H9 (cell line): Measurements from ENCODE around the gene SYNE2. TPM values are rescaled to one million over a fixed set of nuclear protein-coding genes. Genes with fewer than 3 reads are reported as not detected.

Source experiments
- DNase-seq: peaks from one replicate; pipeline ENCODE4 v3.0.0-alpha.2; 2017
- H2AFZ ChIP-seq: one replicate; pipeline ENCODE4 v1.6.1; 2013; ENCODE audit warnings: mild to moderate bottlenecking, low read length, control low read depth, moderate library complexity
- H2AK5ac ChIP-seq: 2 replicates; pipeline ENCODE4 v1.6.1; 2013; ENCODE audit warnings: low read length, control low read depth, mixed read lengths; ENCODE audit not compliant: insufficient read length
- H2BK120ac ChIP-seq: one replicate; pipeline ENCODE4 v1.6.1; 2013; ENCODE audit warnings: low read depth, mild to moderate bottlenecking, low read length, control low read depth, inconsistent platforms; ENCODE audit not compliant: poor library complexity, severe bottlenecking
- H2BK12ac ChIP-seq: 2 replicates; pipeline ENCODE4 v1.6.1; 2013; ENCODE audit warnings: low read length, control low read depth, mixed read lengths, low read depth; ENCODE audit not compliant: insufficient read length
- H2BK15ac ChIP-seq: 2 replicates; pipeline ENCODE4 v1.6.1; 2013; ENCODE audit warnings: low read depth, low read length, control low read depth
- H2BK20ac ChIP-seq: one replicate; pipeline ENCODE4 v1.6.1; 2013; ENCODE audit warnings: low read depth, mild to moderate bottlenecking, low read length, control low read depth, inconsistent platforms; ENCODE audit not compliant: poor library complexity, severe bottlenecking
- H2BK5ac ChIP-seq: 2 replicates; pipeline ENCODE4 v1.6.1; 2013; ENCODE audit warnings: low read length, control low read depth, mixed read lengths; ENCODE audit not compliant: insufficient read length
- H3K14ac ChIP-seq: 2 replicates; pipeline ENCODE4 v1.6.1; 2013; ENCODE audit warnings: low read length, control low read depth; ENCODE audit not compliant: insufficient read depth
- H3K18ac ChIP-seq: 2 replicates; pipeline ENCODE4 v1.6.1; 2013; ENCODE audit warnings: low read depth, mild to moderate bottlenecking, mixed read lengths, low read length, control low read depth; ENCODE audit not compliant: insufficient read length
- H3K23ac ChIP-seq: 2 replicates; pipeline ENCODE4 v1.6.1; 2013; ENCODE audit warnings: low read length, control low read depth, mixed read lengths, low read depth; ENCODE audit not compliant: insufficient read length
- H3K23me2 ChIP-seq: 2 replicates; pipeline ENCODE4 v1.6.1; 2013; ENCODE audit warnings: low read depth, mild to moderate bottlenecking, mixed read lengths, low read length, control low read depth; ENCODE audit not compliant: insufficient read length, poor library complexity, severe bottlenecking
- H3K27ac ChIP-seq: 2 replicates; pipeline ENCODE4 v1.5.1; 2013; ENCODE audit warnings: low read length, control low read depth, mixed read lengths, low read depth; ENCODE audit not compliant: insufficient read length
- H3K27me3 ChIP-seq: 2 replicates; pipeline ENCODE4 v1.6.1; 2013; ENCODE audit warnings: low read length, control low read depth, inconsistent platforms; ENCODE audit not compliant: insufficient read depth
- H3K4ac ChIP-seq: 2 replicates; pipeline ENCODE4 v1.6.1; 2013; ENCODE audit warnings: low read depth, mild to moderate bottlenecking, control low read depth, inconsistent platforms, low read length, moderate library complexity
- H3K4me1 ChIP-seq: 2 replicates; pipeline ENCODE4 v1.6.1; 2013; ENCODE audit warnings: low read length, control low read depth, inconsistent platforms; ENCODE audit not compliant: insufficient read depth
- H3K4me2 ChIP-seq: 2 replicates; pipeline ENCODE4 v1.6.1; 2013; ENCODE audit warnings: low read length, control low read depth, mixed read lengths; ENCODE audit not compliant: insufficient read length, insufficient read depth
- H3K56ac ChIP-seq: 2 replicates; pipeline ENCODE4 v1.6.1; 2013; ENCODE audit warnings: low read depth, mild to moderate bottlenecking, mixed read lengths, low read length, control low read depth; ENCODE audit not compliant: insufficient read length
- H3K79me1 ChIP-seq: 2 replicates; pipeline ENCODE4 v1.6.1; 2013; ENCODE audit warnings: low read depth, mild to moderate bottlenecking, moderate library complexity, low read length, control low read depth, inconsistent platforms; ENCODE audit not compliant: insufficient read depth, poor library complexity, severe bottlenecking
- H3K79me2 ChIP-seq: 2 replicates; pipeline ENCODE4 v1.6.1; 2013; ENCODE audit warnings: low read length, control low read depth, inconsistent platforms; ENCODE audit not compliant: insufficient read depth
- H3K9ac ChIP-seq: 2 replicates; pipeline ENCODE4 v1.6.1; 2013; ENCODE audit warnings: low read length, control low read depth, mixed read lengths; ENCODE audit not compliant: insufficient read length; ENCODE audit errors: extremely low read depth
- H3K9me3 ChIP-seq: one replicate; pipeline ENCODE4 v1.6.1; 2013; ENCODE audit warnings: low read depth, low read length, inconsistent platforms; ENCODE audit not compliant: control insufficient read depth
- H3T11ph ChIP-seq: one replicate; pipeline ENCODE4 v1.6.1; 2013; ENCODE audit warnings: mild to moderate bottlenecking, low read length, control low read depth, inconsistent platforms
- H4K20me1 ChIP-seq: one replicate; pipeline ENCODE4 v1.6.1; 2013; ENCODE audit not compliant: control insufficient read depth, insufficient read length, insufficient read depth
- H4K5ac ChIP-seq: 2 replicates; pipeline ENCODE4 v1.6.1; 2013; ENCODE audit warnings: low read depth, mild to moderate bottlenecking, mixed read lengths, low read length, control low read depth; ENCODE audit not compliant: insufficient read length
- H4K8ac ChIP-seq: replicated peaks from 2 replicates; pipeline ENCODE4 v1.6.1; 2013; ENCODE audit warnings: low read length, control low read depth, mixed read lengths, low read depth; ENCODE audit not compliant: insufficient read length
- H4K91ac ChIP-seq: 2 replicates; pipeline ENCODE4 v1.6.1; 2013; ENCODE audit warnings: low read depth, mild to moderate bottlenecking, moderate library complexity, mixed read lengths, low read length, control low read depth; ENCODE audit not compliant: insufficient read length
- H3K27ac Mint-ChIP-seq, 3 experiments: 2 replicates in 2 of 3; 3 replicates in 1 of 3; pipeline ENCODE4 v1.8.0; 2020 to 2021; ENCODE audit warnings: mixed read lengths in 3 of 3, mild to moderate bottlenecking in 1 of 3, moderate library complexity in 1 of 3
- H3K27me3 Mint-ChIP-seq: 2 replicates; pipeline ENCODE4 v1.8.0; 2021; ENCODE audit warnings: low read depth, mild to moderate bottlenecking, moderate library complexity, mixed read lengths
- H3K36me3 Mint-ChIP-seq, 3 experiments: 2 replicates in 2 of 3; 3 replicates in 1 of 3; pipeline ENCODE4 v1.8.0; 2020 to 2021; ENCODE audit warnings: low read depth in 3 of 3, mixed read lengths in 3 of 3; ENCODE audit not compliant: insufficient read depth in 1 of 3
- H3K4me1 Mint-ChIP-seq, 2 experiments: 2 replicates each; pipeline ENCODE4 v1.8.0; 2020; ENCODE audit warnings: mixed read lengths in 2 of 2
- H3K4me3 Mint-ChIP-seq, 2 experiments: 2 replicates in 1 of 2; 3 replicates in 1 of 2; pipeline ENCODE4 v1.8.0; 2020 to 2021; ENCODE audit warnings: mild to moderate bottlenecking in 2 of 2, mixed read lengths in 2 of 2, moderate library complexity in 1 of 2
- H3K9me3 Mint-ChIP-seq, 2 experiments: 2 replicates in 1 of 2; 3 replicates in 1 of 2; pipeline ENCODE4 v1.8.0; 2020; ENCODE audit warnings: mild to moderate bottlenecking in 2 of 2, mixed read lengths in 2 of 2, moderate library complexity in 1 of 2
- CTCF ChIP-seq: fragments of 200-600 bp; sonication (generic); conservative IDR thresholded peaks from 3 replicates; pipeline ENCODE4 v1.8.0; 2021; ENCODE audit warnings: antibody characterized with exemption, mild to moderate bottlenecking
- WGBS: extraction: QIAGEN DNeasy Blood & Tissue Kit; methylation state at CpG from one replicate; pipeline ENCODE4 v1.1.7; 2013; ENCODE audit warnings: missing lambda C conversion rate, low lambda C conversion rate, mixed read lengths; ENCODE audit not compliant: insufficient read length; ENCODE audit errors: extremely low coverage; 5-methylcytosine and 5-hydroxymethylcytosine counted together
- total RNA-seq: library from RNA; stranded (reverse); gene quantifications from 2 replicates; pipeline ENCODE4 v1.2.1, GENCODE V29; 2021

Gene SYNE2
- total RNA-seq, 1 experiment from 2014 or later = 43.3 TPM

GRCh38 chr14:63853831-63854293 is 1.1 kb downstream of the SYNE2 start:
- Histone ChIP-seq H3K9ac (peak overlapping the region; percentile 52), H3K4ac (no peak overlapping the region), H3K23ac (no peak overlapping the region), H4K91ac (no peak overlapping the region), H3K79me1 (no peaks in the 10 kb centered on the region), H3K4me1 (no peaks in the 10 kb centered on the region), H3K14ac (no peak overlapping the region), H2BK5ac (no peak overlapping the region), H4K20me1 (no peaks in the 10 kb centered on the region), H2AK5ac (no peak overlapping the region), H3K79me2 (peaks cover 6% of the 10 kb centered on the region; the same call in 1 of the 2 replicates), H3K9me3 (no peaks in the 10 kb centered on the region), H2BK12ac (no peak overlapping the region), H4K8ac (no peak overlapping the region), H3K27me3 (no peaks in the 10 kb centered on the region), H3K56ac (no peak overlapping the region), H2BK20ac (no peak overlapping the region), H3K27ac (no peak overlapping the region), H4K5ac (no peak overlapping the region), H2AFZ (no peak overlapping the region), H2BK120ac (no peak overlapping the region), H3T11ph (no peak overlapping the region), H3K4me2 (peak overlapping the region; percentile 76), H2BK15ac (no peak overlapping the region), H3K23me2 (peaks cover 13% of the 10 kb centered on the region), H3K18ac (no peak overlapping the region)
- Mint-ChIP-seq H3K4me3 (peak overlapping the region; percentile 80 to 97), H3K27me3 (peaks cover 25% of the 10 kb centered on the region), H3K9me3 (no peaks in the 10 kb centered on the region; a peak in 1 of 5 replicates), H3K4me1 (peaks cover 15 to 19% of the 10 kb centered on the region in 2 experiments), H3K27ac (peak overlapping the region in 1 of 3 experiments; percentile 46; a peak in 1 of 7 replicates), H3K36me3 (no peaks in the 10 kb centered on the region)
- no CpG with 5 or more reads among the region's 18 CpGs for WGBS
- DNase-seq = no peak
- TF ChIP-seq CTCF = no peak
